GM18505 (cell line): ENCODE results near the gene UBE2E2.

Experiments
- ATAC-seq: cut with Tn5 transposase; IDR thresholded peaks from one replicate; pipeline ENCODE4 v1.9.1; 2021; ENCODE audit not compliant: unreplicated experiment
- POLR2A ChIP-seq: IDR thresholded peaks from 4 replicates; pipeline ENCODE4 v1.6.1; 2011; ENCODE audit warnings: borderline replicate concordance; ENCODE audit not compliant: insufficient read depth, insufficient read length; ENCODE audit errors: extremely low read depth

The UBE2E2 gene

DNA sequence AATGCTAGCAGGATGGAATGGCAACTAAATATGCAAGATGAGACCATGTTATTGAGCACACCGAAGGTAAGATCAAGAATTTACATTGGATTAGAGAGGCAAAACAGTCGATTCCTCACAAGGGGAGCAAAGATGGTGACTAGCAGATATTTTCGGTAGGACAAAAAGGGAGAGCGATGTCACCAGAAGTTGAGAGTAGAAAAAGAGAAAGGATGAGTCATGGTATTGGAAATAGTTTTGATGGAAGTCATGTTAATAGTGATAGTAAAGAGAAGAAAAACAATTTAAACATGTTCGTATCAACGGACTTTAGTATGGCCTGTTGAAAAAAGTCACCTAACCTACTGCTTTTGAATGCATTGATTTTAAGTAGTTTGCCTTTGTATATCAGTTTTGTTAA is 55.0 kb downstream of the UBE2E2 start:
- no peak for ATAC-seq
- TF ChIP-seq POLR2A, result no peak

DNA sequence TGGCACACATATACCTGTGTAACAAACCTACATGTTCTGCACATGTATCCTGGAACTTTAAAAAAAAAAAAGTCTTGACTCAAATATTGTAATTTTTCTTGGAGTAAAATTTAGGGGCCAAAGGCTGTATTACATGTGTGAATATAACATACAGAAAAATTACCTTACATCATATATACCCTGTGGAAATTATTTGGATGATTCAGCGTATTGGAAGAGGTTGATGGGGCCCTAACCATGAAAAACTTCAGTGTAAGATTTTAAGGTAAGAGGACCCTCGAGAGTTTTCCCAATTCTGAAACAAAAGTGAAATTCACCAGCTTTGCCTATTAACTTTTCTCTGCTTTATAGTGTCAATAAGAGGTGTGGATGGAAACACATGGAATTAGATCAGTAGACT is 56.4 kb downstream of the UBE2E2 start:
- TF ChIP-seq POLR2A, result no peak
- ATAC-seq, result no peak

DNA sequence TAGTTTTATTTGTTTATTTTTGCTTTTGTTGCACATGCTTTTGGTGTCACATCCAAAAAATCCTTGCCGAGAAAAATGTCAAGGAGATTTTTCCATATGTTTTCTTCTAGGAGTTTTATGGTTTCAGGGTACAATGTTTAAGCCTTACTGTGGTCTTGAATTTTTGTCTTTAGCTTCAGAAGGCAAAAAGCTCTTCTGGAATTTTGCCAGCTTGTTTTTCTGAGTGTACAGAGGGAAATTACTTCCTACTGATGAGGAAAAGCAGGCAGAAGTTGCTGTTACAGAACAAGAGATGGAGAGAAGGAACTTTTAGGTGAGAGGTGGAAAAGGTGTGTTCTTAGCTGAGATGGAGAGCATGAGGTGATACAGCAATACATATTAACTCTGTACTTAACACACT is 59.6 kb downstream of the UBE2E2 start:
- ATAC-seq, result no peak
- TF ChIP-seq POLR2A, result no peak

DNA sequence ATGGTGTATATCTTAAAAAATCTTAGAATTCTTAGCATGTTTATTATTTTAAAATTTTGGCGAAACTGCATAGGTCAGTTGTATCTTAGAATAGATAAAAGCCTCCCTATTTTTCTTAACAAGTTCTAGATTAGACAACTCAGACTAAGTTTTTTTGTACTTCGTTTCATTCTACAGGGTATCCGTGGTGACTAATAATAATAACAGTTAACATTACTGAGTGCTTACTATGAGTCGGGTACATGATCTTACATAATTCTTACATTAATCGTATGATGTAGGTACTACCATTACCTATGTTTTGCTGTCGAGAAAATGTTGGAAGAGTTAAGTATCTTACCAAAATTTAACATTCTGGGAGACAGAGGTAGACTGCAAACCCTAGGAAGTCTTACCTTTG is 60.7 kb downstream of the UBE2E2 start:
- TF ChIP-seq POLR2A, result no peak
- ATAC-seq, result no peak

DNA sequence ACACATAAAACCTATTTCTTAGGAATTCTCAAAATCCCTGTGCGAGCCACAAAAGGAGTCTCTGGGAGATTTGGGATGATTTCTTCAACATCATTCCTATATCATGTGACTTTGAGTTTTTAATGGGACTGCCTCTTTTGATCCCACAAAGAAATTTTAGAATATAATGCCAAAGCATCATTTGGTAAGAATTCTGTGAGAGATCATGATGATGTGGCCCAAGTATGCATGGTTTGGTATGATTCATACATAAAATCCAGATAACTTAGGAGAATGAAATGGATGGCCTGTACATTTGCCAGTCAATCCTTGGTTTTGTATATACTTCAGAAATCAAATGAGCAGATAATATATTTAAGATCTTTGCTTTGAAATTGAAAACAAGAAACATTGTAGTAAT is 61.3 kb downstream of the UBE2E2 start:
- ATAC-seq, result no peak
- no peak for TF ChIP-seq POLR2A

DNA sequence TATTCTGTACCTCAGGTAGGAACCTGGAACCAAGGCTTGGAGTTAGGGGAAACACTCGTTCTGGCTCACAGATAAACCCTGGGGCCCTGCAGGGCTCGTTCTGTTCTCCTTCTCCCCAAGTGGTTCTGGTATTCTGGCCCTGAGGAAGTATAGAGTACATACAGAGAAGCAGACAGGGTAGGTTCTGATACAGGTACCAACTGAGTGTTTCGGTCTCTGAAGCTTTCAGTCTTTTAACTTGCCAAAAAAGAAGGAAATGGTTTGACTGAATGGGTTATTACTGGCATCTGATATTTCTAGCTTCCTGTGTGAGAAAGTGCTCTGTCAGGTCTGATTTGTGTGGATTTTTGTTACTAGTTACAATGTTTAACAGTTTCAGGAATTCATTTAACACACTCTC is 67.3 kb downstream of the UBE2E2 start:
- no peak for TF ChIP-seq POLR2A
- no peak for ATAC-seq

DNA sequence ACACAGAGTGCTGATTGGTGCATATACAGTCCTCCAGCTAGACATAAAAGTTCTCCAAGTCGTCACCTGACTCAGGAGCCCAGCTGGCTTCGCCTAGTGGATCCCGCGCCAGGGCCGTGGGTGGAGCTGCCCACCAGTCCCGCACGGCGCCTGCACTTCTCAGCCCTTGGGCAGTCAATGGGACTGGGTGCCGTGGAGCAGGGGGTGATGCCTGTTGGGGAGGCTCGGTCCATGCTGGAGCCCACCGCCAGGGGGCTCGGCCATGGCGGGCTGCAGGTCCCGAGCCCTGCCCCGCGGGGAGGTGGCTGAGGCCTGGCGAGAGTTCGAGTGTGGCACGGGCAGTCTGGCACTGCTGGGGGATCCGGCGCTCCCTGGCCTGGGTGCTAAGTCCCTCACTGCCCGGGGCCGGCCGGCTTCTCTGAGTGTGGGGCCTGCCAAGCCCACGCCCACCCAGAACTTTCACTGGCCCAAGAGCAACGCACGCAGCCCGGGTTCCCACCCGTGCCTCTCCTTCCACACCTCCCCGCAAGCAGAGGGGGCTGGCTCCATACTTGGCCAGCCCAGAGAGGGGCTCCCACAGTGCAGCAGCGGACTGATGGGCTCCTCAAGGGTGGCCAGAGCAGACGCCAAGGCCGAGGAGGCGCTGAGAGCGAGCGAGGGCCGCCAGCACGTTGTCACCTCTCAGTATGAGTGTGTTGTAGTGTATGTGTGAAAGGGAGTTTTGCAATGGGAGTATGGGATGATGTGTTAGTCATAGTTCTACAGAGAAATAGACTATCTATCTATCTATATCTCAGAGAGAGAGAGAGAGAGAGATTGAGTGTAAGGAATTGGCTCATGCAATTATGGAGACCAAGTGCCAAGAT is 69.0 kb downstream of the UBE2E2 start:
- no peak for TF ChIP-seq POLR2A
- ATAC-seq, result no peak

DNA sequence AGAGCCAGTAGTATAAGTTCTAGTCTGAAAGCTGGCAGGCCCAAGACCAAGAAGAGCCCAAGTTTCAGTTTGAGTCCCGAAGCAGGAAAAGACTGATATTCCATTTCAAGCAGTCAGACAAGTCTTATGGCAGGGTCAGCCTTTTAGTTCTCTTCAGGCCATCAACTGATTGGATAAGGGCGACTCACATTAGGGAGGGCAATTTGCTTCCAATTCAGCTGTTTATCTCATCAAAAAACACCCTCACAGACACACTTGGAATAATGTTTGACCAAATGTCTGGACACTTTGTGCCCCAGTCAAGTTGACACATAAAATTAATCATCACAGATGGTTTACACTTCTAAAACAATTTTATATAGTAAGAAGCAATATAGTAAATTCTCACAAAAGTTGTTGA is 69.7 kb downstream of the UBE2E2 start:
- no peak for TF ChIP-seq POLR2A
- ATAC-seq, result no peak

DNA sequence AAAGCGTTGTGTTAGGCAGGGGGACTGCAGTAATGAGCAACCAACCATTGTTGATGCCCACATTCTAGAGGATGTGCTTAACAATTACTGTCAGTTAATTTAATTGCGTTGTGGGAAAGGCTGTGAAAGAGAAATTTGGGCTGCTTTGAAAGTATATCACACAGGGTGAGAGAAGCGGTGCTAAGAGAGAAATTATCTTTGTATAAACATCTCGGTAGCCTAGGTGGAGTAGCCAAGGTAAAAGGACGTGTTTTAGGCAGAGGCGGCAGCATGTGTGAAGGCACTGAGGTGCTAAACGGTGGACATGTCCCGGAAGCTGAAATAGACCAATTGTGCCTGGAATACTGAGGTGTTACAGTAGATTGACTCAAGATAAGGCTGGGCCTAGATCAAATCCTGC is 71.9 kb downstream of the UBE2E2 start:
- ATAC-seq, result no peak
- TF ChIP-seq POLR2A, result no peak

DNA sequence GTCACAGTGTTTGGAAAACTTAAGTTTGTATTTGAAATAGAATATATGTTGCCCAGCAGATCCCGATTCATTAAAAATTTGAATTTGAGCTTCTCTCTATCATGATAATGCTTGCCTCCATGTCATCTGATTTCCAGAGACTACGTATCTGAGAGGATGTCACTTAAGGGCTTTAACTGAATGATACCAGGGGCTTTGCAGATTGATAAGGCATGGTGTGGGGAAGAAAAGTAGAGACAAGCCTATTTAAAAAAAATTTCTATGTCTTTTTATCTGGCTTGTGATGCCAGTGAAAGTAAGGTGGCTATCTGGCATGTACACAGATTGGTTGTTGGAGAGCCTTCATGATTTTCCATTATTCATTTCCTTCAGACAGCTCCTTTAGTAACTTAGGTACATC is 72.7 kb downstream of the UBE2E2 start:
- no peak for TF ChIP-seq POLR2A
- ATAC-seq, result no peak

DNA sequence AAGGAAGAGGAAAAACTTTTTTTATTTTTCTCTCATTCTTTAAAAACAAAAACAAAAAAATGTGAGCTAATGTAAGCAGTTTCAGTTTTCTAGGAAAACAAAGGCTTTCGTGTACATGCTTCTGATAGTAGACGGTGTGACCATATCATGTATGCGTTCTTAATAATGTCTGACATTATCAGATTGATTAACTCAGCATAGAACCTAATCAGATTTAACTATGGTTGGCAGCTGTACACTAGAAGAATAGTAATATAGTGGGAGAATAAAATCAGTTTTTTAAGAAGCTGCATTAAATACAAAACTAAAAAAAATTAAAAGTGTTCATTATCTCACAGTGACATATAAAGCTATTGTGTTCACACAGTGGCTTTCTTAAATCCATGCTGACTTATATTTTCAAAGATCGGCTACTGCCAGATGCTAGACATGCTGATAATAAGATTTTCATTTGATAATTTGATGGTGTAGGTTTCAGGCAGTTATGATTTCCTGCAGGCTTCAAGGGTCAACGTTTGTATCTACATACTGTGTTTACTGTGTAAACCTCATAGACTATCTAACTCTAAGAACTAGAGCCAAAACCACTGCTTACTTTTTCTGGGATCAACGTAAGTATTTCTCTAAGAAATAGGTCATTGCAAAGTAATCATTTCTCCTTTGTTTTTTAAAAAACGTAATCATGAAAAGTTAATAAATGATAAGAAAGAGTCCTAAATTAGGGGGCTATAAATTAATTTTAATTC is 74.0 kb downstream of the UBE2E2 start:
- ATAC-seq, result no peak
- no peak for TF ChIP-seq POLR2A

DNA sequence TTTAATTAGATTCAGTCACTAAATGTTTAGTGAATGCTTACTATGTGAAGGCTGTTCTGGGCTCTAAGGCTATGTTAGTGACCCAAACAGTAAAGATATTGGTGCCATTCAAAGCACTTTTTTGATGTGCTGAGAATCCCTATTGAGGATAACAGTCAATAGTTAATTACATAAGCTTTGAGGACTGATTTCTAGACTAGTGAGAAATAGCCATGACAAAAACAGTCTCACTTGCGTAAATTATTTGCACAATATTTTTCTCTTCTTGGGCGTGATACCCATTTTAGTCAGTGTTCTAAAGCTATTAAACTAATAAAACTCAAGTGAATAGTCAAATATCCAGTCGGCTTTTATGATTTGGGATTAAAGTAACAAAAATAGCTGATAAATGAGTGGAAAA is 74.6 kb downstream of the UBE2E2 start:
- ATAC-seq, result no peak

DNA sequence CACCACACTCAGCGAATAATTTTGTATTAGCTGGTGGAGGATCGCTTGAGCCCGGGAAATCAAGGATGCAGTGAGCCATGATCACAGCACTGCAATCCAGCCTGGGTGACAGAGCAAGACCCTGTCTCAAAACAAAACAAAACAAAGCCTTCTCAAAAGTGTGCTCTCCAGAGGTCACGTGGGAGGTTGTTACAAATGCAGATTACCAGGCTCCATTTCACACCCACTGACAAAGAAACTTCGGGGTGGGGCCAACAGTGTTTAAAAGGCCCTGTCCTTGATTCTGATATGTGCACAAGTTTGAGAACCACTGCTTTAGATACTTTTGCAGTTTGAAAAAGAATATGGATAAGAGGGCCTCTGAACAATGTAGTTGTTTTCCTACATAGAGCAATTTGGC is 80.5 kb downstream of the UBE2E2 start:
- no peak for TF ChIP-seq POLR2A
- no peak for ATAC-seq

More for the DNA sequence above, 74.6 kb downstream of the UBE2E2 start:
- no peak for TF ChIP-seq POLR2A

DNA sequence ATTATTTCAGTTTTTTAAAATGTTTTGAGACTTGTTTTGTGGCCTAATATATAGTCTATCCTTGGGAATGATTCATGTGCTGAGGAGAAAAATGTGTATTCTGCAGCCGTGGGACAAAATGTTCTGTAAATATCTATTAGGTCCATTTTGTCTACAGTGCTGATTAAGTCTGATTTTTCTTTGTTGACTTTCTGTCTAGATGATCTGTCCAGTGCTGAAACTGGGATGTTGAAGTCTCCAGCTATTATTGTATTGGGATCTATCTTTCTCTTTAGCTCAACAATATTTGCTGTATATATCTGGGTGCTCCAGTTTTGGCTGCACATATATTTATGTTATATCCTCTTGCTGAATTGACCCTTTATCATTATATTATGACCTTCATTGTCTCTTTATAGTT is 85.2 kb downstream of the UBE2E2 start:
- ATAC-seq, result no peak
- TF ChIP-seq POLR2A, result no peak
